ENCODE results near the gene SH3RF2. TPM values are rescaled to one million over a fixed set of nuclear protein-coding genes. Genes with fewer than 3 reads are reported as not detected.

The SH3RF2 gene
- total and polyA plus RNA-seq, 9 donors, result 0.30 to 6.5 (median 0.81) TPM

GRCh38 chr5:145946112-145946861, 9.9 kb downstream of the SH3RF2 start:
- TF ChIP-seq CTCF (IDR thresholded peaks at IDR 0.05), result no peak
- no peak for TF ChIP-seq POLR2A (IDR thresholded peaks at IDR 0.05)
- no peak for TF ChIP-seq EP300 (IDR thresholded peaks at IDR 0.05)
- Histone ChIP-seq H3K4me1 (ENCODE audit: insufficient read depth) (no peaks in the 10 kb centered on the region), H3K4me3 (no peak overlapping the region), H3K27ac (no peak overlapping the region), H3K9me3 (no peaks in the 10 kb centered on the region), H3K36me3 (no peaks in the 10 kb centered on the region), H3K27me3 (no peaks in the 10 kb centered on the region)
- 73 to 81% (median 77%) methylated on average over 4 of the region's 4 CpGs for WGBS, 3 donors
- intact Hi-C loops (cut with DNase I), result no loop called here
- DNase-seq, result no peak

- no peaks in the 10 kb centered on the region for H3K36me3 ChIP-seq
- no peaks in the 10 kb centered on the region for H3K27me3 ChIP-seq
- no peaks in the 10 kb centered on the region for H3K4me1 ChIP-seq (ENCODE audit: insufficient read depth)
- no peak overlapping the region for H3K4me3 ChIP-seq
- no peaks in the 10 kb centered on the region for H3K9me3 ChIP-seq
- no peak overlapping the region for H3K27ac ChIP-seq
- intact Hi-C loops (cut with DNase I), result no loop called here
- TF ChIP-seq EP300 (IDR thresholded peaks at IDR 0.05), result no peak
- no peak for TF ChIP-seq CTCF (IDR thresholded peaks at IDR 0.05)
- TF ChIP-seq POLR2A (IDR thresholded peaks at IDR 0.05), result no peak
- no peak for DNase-seq
Observed at GRCh38 chr5:145947581-145947980, 11.2 kb downstream of the SH3RF2 start.

GRCh38 chr5:145948047-145948446, 11.7 kb downstream of the SH3RF2 start:
- Histone ChIP-seq H3K9me3 (no peaks in the 10 kb centered on the region), H3K36me3 (no peaks in the 10 kb centered on the region), H3K4me1 (ENCODE audit: insufficient read depth) (no peaks in the 10 kb centered on the region), H3K27me3 (no peaks in the 10 kb centered on the region), H3K27ac (no peak overlapping the region), H3K4me3 (no peak overlapping the region)
- 97 to 98% (median 98%) methylated on average over 3 of the region's 3 CpGs for WGBS, 3 donors
- intact Hi-C loops (cut with DNase I), result no loop called here
- DNase-seq, result no peak
- no peak for TF ChIP-seq POLR2A (IDR thresholded peaks at IDR 0.05)
- TF ChIP-seq EP300 (IDR thresholded peaks at IDR 0.05), result no peak
- no peak for TF ChIP-seq CTCF (IDR thresholded peaks at IDR 0.05)

- no peak for TF ChIP-seq POLR2A (IDR thresholded peaks at IDR 0.05)
- TF ChIP-seq CTCF (IDR thresholded peaks at IDR 0.05), result no peak
- no peak for TF ChIP-seq EP300 (IDR thresholded peaks at IDR 0.05)
- Histone ChIP-seq H3K27me3 (no peaks in the 10 kb centered on the region), H3K9me3 (no peaks in the 10 kb centered on the region), H3K4me3 (no peak overlapping the region), H3K4me1 (ENCODE audit: insufficient read depth) (no peaks in the 10 kb centered on the region), H3K27ac (no peak overlapping the region), H3K36me3 (no peaks in the 10 kb centered on the region)
- intact Hi-C loops (cut with DNase I), result no loop called here
- WGBS, 3 donors, result 75 to 81% (median 77%) methylated on average over 6 of the region's 6 CpGs
- DNase-seq, result no peak
Observed at GRCh38 chr5:145948921-145949320, 12.5 kb downstream of the SH3RF2 start.

Data from ovary (tissue), 9 donors.